Testis (tissue), 3 donors: Measurements from ENCODE around the gene AOC2. TPM values are rescaled to one million over a fixed set of nuclear protein-coding genes. Genes with fewer than 3 reads are reported as not detected.

Experiments
- DNase-seq: peaks from one replicate; pipeline ENCODE4 v3.0.0-alpha.2; 2019
- H3K27ac ChIP-seq, 2 donors: fragments of 200-600 bp; sonication (generic); one replicate each; pipeline ENCODE4 v1.5.1; 2019
- H3K27me3 ChIP-seq: fragments of 200-600 bp; sonication (generic); one replicate; pipeline ENCODE4 v1.5.1; 2019
- H3K36me3 ChIP-seq: fragments of 200-600 bp; sonication (generic); one replicate; pipeline ENCODE4 v1.5.1; 2017; ENCODE audit warnings: low read depth; ENCODE audit errors: missing control alignments
- H3K4me1 ChIP-seq: fragments of 200-600 bp; sonication (generic); one replicate; pipeline ENCODE4 v1.5.1; 2019
- H3K4me3 ChIP-seq, 2 donors: fragments of 200-600 bp; sonication (generic); one replicate each; pipeline ENCODE4 v1.5.1; 2017 to 2019
- H3K9me3 ChIP-seq: fragments of 200-600 bp; sonication (generic); one replicate; pipeline ENCODE4 v1.5.1; 2017
- POLR2A ChIP-seq: fragments of 450-650 bp; IDR thresholded peaks from one replicate; pipeline ENCODE4 v1.6.1; 2017; ENCODE audit warnings: antibody characterized with exemption, mild to moderate bottlenecking, moderate library complexity
- WGBS, 2 donors: methylation state at CpG; one replicate each; pipeline ENCODE4 v1.1.5; 2018; 5-methylcytosine and 5-hydroxymethylcytosine counted together
- intact Hi-C: fragments of 100-400 bp; cut with DNase I; formaldehyde crosslinking; loops from one replicate; pipeline ENCODE4 v1.15.1; 2023; ENCODE audit warnings: low total_unique reads
- polyA plus RNA-seq: library from polyadenylated mRNA; stranded (reverse); fragments of 350-450 nt; fragmentation: Illumina TruSeq; extraction: RNeasy Lipid Tissue Mini Kit (QIAGEN cat#74804); gene quantifications from one replicate; pipeline ENCODE4 v1.2.3, GENCODE V29; 2014; ENCODE audit warnings: low read depth, low replicate concordance; ENCODE audit not compliant: insufficient read depth
- total RNA-seq, 2 donors: library from RNA; depleted of rRNA; stranded (reverse); fragments of >200 nt; gene quantifications; one replicate each; pipeline ENCODE4 v1.2.3, GENCODE V29; 2016
- TF ChIP-seq, protein P1 (sequence below), 3 experiments: fragments of 450-650 bp in 2 of 3; fragments of 200-600 bp in 1 of 3; sonication (generic) in 1 of 3; IDR thresholded peaks; one replicate each; pipeline ENCODE4 v1.5.1; 2016 to 2019; ENCODE audit warnings: antibody characterized with exemption in 3 of 3, mild to moderate bottlenecking in 2 of 3, moderate library complexity in 1 of 3

AOC2 gene
- total and polyA plus RNA-seq, 3 donors from 2014 or later, result 5.7 to 14.6 (median 10.3) TPM

DNA sequence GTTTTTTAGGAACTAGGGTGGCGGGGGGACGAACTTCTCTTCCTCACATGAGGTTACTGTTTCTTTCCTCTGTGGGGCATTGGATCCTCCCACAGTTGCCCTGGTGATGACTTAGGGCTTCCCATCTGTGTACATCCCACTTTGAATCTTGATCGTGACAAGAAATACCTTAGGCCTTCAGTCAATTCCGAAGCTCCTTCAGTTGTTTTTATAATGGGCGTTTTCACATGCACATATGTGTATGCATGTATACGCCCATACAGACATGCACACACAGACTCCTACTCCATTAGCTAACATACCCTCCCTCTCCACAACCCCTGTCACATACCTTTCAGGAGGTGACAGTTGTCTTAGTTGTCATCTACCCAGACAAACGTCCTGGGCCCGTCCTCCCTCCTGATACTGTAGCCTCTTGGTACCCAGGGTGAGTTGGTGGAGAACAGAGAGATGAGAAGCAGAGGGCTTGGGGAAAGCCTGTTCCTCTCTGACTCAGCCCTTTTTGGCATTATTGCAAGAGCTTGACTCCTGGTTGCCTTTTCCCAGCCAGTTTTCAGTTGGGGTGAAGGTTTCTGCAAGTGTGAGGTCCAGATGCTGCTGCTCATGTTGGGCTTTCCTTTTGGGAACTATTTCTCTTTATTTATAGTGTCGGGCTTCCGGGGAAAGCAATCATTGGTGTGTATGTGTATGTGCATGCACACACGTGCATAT lies 2.2 kb upstream of the AOC2 start:
- no peaks in the 10 kb centered on the region for H3K27me3 ChIP-seq
- no peak overlapping the region for H3K4me3 ChIP-seq
- intact Hi-C loops, result loop anchor here (5.0 kb wide), 1 partner anchor 85 kb away; no protein-coding TSS in a partner anchor
- H3K36me3 ChIP-seq, result no peaks in the 10 kb centered on the region
- no peaks in the 10 kb centered on the region for H3K9me3 ChIP-seq
- H3K27ac ChIP-seq, result no peak overlapping the region
- 71 to 75% methylated on average over 11 of the region's 11 CpGs for WGBS, 2 donors
- no peaks in the 10 kb centered on the region for H3K4me1 ChIP-seq
- TF ChIP-seq POLR2A, result no peak
- TF ChIP-seq, protein P1, sequence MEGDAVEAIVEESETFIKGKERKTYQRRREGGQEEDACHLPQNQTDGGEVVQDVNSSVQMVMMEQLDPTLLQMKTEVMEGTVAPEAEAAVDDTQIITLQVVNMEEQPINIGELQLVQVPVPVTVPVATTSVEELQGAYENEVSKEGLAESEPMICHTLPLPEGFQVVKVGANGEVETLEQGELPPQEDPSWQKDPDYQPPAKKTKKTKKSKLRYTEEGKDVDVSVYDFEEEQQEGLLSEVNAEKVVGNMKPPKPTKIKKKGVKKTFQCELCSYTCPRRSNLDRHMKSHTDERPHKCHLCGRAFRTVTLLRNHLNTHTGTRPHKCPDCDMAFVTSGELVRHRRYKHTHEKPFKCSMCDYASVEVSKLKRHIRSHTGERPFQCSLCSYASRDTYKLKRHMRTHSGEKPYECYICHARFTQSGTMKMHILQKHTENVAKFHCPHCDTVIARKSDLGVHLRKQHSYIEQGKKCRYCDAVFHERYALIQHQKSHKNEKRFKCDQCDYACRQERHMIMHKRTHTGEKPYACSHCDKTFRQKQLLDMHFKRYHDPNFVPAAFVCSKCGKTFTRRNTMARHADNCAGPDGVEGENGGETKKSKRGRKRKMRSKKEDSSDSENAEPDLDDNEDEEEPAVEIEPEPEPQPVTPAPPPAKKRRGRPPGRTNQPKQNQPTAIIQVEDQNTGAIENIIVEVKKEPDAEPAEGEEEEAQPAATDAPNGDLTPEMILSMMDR (IDR thresholded peaks at IDR 0.05), result no peak
- DNase-seq, result peak; percentile 25

DNA sequence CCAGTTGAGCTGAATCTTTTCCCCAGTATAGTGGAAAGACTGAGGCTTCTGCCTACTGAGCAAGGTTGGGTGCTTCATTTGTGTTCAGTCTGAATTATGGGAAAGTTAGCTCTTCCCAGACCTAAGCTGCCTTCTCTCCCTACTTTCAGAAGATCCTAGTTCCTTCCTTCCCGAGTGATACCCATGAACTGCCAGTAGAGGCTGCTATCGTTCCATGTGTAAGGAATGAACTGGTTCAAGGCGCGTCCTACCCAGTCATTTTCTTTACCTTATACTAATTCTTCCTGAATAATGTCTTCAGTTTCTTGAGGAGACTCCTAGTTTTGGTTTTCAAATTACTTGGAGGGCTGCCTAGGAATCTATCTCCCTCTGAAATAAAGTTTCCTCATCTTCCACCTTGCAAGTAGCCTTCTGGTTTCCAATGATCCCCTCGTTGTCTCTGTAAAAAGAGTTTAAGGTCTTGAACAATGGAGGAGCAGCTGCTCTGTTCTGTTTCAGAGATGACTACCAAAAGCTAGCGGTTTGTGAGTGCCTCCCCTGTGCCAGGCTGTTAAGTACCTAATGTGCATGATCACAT lies 934 bp upstream of the AOC2 start:
- TF ChIP-seq, protein P1 (IDR thresholded peaks at IDR 0.05), result peak; percentile 83 to 89 (median 84)
- TF ChIP-seq POLR2A, result no peak
- no peaks in the 10 kb centered on the region for H3K4me1 ChIP-seq
- no peaks in the 10 kb centered on the region for H3K27me3 ChIP-seq
- no peaks in the 10 kb centered on the region for H3K9me3 ChIP-seq
- 41 to 55% methylated on average over 6 of the region's 6 CpGs for WGBS, 2 donors
- no peak overlapping the region for H3K4me3 ChIP-seq
- no peak overlapping the region for H3K27ac ChIP-seq
- intact Hi-C loops, result loop anchor here (5.0 kb wide), 1 partner anchor 84 kb away; no protein-coding TSS in a partner anchor
- no peaks in the 10 kb centered on the region for H3K36me3 ChIP-seq
- DNase-seq, result peak; percentile 40

DNA sequence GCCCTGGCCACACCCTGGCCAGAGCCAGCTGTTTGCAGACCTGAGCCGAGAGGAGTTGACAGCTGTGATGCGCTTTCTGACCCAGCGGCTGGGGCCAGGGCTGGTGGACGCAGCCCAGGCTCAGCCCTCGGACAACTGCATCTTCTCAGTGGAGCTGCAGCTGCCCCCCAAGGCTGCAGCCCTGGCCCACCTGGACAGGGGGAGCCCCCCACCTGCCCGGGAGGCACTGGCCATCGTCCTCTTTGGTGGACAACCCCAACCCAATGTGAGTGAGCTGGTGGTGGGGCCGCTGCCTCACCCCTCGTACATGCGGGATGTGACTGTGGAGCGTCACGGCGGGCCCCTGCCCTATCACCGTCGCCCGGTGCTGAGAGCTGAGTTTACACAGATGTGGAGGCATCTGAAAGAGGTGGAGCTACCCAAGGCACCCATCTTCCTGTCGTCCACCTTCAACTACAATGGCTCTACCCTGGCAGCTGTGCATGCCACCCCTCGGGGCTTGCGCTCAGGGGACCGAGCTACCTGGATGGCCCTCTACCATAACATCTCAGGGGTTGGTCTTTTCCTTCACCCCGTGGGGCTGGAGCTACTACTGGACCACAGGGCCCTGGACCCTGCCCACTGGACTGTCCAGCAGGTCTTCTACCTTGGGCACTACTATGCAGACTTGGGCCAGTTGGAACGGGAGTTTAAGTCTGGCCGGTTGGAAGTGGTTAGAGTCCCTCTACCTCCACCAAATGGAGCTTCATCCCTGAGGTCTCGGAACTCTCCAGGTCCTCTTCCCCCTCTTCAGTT lies 578 bp downstream of the AOC2 start:
- no peak overlapping the region for H3K4me3 ChIP-seq
- no peak for DNase-seq
- no peak overlapping the region for H3K27ac ChIP-seq
- no peaks in the 10 kb centered on the region for H3K27me3 ChIP-seq
- no peaks in the 10 kb centered on the region for H3K9me3 ChIP-seq
- no peaks in the 10 kb centered on the region for H3K4me1 ChIP-seq
- intact Hi-C loops, result loop anchor here (5.0 kb wide), 1 partner anchor 82 kb away; no protein-coding TSS in a partner anchor
- TF ChIP-seq, protein P1 (IDR thresholded peaks at IDR 0.05), result no peak
- no peak for TF ChIP-seq POLR2A
- WGBS, 2 donors, result 90 to 92% methylated on average over 21 to 24 of the region's 24 CpGs
- no peaks in the 10 kb centered on the region for H3K36me3 ChIP-seq

DNA sequence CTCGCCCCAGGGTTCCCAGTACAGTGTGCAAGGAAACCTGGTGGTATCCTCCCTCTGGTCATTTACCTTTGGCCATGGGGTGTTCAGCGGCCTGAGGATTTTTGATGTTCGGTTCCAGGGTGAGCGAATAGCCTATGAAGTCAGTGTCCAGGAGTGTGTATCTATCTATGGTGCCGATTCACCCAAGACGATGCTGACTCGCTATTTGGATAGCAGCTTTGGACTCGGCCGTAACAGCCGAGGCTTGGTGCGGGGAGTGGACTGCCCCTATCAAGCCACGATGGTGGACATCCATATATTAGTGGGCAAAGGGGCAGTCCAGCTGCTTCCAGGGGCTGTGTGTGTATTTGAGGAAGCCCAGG lies 1.2 kb downstream of the AOC2 start:
- no peak overlapping the region for H3K4me3 ChIP-seq
- no peaks in the 10 kb centered on the region for H3K9me3 ChIP-seq
- no peaks in the 10 kb centered on the region for H3K36me3 ChIP-seq
- DNase-seq, result no peak
- 91% methylated on average over 4 to 12 of the region's 12 CpGs for WGBS, 2 donors
- TF ChIP-seq, protein P1 (IDR thresholded peaks at IDR 0.05), result no peak
- TF ChIP-seq POLR2A, result no peak
- no peak overlapping the region for H3K27ac ChIP-seq
- H3K27me3 ChIP-seq, result no peaks in the 10 kb centered on the region
- H3K4me1 ChIP-seq, result peaks cover 1% of the 10 kb centered on the region
- intact Hi-C loops, result no loop called here
